GM23338 (cell line): ENCODE measurements around the gene TBC1D2B. TPM values are rescaled to one million over a fixed set of nuclear protein-coding genes. Genes with fewer than 3 reads are reported as not detected.

Experiments
- ATAC-seq: fragments of 200-7000 bp; cut with Tn5 transposase; 3 replicates; pipeline ENCODE4 v1.9.1; 2020
- DNase-seq: peaks from one replicate; pipeline ENCODE4 v3.0.0-alpha.2; 2015; ENCODE audit warnings: low spot score
- H2AFZ ChIP-seq: fragments of 200-600 bp; sonication (generic); 2 replicates; pipeline ENCODE4 v1.8.0; 2016; ENCODE audit warnings: antibody characterized with exemption, mild to moderate bottlenecking, moderate library complexity
- H3F3A ChIP-seq: fragments of 200-600 bp; sonication (generic); replicated peaks from 2 replicates; pipeline ENCODE4 v1.8.0; 2017; ENCODE audit warnings: antibody characterized with exemption, mixed run types, low read depth
- H3K27ac ChIP-seq: fragments of 200-600 bp; sonication (generic); 2 replicates; pipeline ENCODE4 v1.6.1; 2016; ENCODE audit warnings: low read depth
- H3K27me3 ChIP-seq: fragments of 200-600 bp; sonication (generic); 2 replicates; pipeline ENCODE4 v1.8.0; 2016; ENCODE audit warnings: mild to moderate bottlenecking, mixed run types, moderate library complexity; ENCODE audit not compliant: insufficient read depth
- H3K36me3 ChIP-seq: fragments of 200-600 bp; sonication (generic); 2 replicates; pipeline ENCODE4 v1.8.0; 2016; ENCODE audit warnings: mild to moderate bottlenecking; ENCODE audit not compliant: insufficient read depth
- H3K4me1 ChIP-seq: fragments of 200-600 bp; sonication (generic); 2 replicates; pipeline ENCODE4 v1.8.0; 2016; ENCODE audit warnings: mild to moderate bottlenecking, moderate library complexity; ENCODE audit not compliant: insufficient read depth
- H3K4me2 ChIP-seq: fragments of 200-600 bp; sonication (generic); 2 replicates; pipeline ENCODE4 v1.7.1; 2017; ENCODE audit warnings: mixed run types
- H3K4me3 ChIP-seq: fragments of 200-600 bp; sonication (generic); 2 replicates; pipeline ENCODE4 v1.6.1; 2016; ENCODE audit warnings: mixed run types
- H3K79me2 ChIP-seq: fragments of 200-600 bp; sonication (generic); replicated peaks from 2 replicates; pipeline ENCODE4 v1.8.0; 2017; ENCODE audit warnings: mild to moderate bottlenecking; ENCODE audit not compliant: insufficient read depth
- H3K9me2 ChIP-seq: fragments of 200-600 bp; sonication (generic); 2 replicates; pipeline ENCODE4 v1.8.0; 2017; ENCODE audit not compliant: insufficient read depth
- H4K20me1 ChIP-seq: fragments of 200-600 bp; sonication (generic); replicated peaks from 2 replicates; pipeline ENCODE4 v1.8.0; 2017; ENCODE audit warnings: mild to moderate bottlenecking; ENCODE audit not compliant: insufficient read depth
- H3K27ac Mint-ChIP-seq: 2 replicates; pipeline ENCODE4 v1.8.0; 2020; ENCODE audit warnings: inconsistent platforms, mild to moderate bottlenecking, moderate library complexity, mixed read lengths
- H3K27me3 Mint-ChIP-seq: 3 replicates; pipeline ENCODE4 v1.8.0; 2022; ENCODE audit warnings: low read depth, mild to moderate bottlenecking, moderate library complexity, mixed read lengths, inconsistent platforms; ENCODE audit not compliant: insufficient read depth, poor library complexity
- H3K36me3 Mint-ChIP-seq: 3 replicates; pipeline ENCODE4 v1.8.0; 2021; ENCODE audit warnings: low read depth, mild to moderate bottlenecking, inconsistent platforms, moderate library complexity, mixed read lengths
- H3K4me1 Mint-ChIP-seq: 3 replicates; pipeline ENCODE4 v1.8.0; 2020; ENCODE audit warnings: mild to moderate bottlenecking, inconsistent platforms, mixed read lengths
- H3K4me3 Mint-ChIP-seq: 3 replicates; pipeline ENCODE4 v1.8.0; 2021; ENCODE audit warnings: moderate library complexity, mild to moderate bottlenecking, inconsistent platforms, mixed read lengths
- H3K9me3 Mint-ChIP-seq: 3 replicates; pipeline ENCODE4 v1.8.0; 2020; ENCODE audit warnings: moderate library complexity, mild to moderate bottlenecking, inconsistent platforms, mixed read lengths
- CREB1 ChIP-seq: fragments of 250-450 bp; sonication (Bioruptor Pico); IDR thresholded peaks from 2 replicates; pipeline ENCODE4 v1.5.0; 2020; ENCODE audit warnings: low read depth, mild to moderate bottlenecking, moderate library complexity
- CTCF ChIP-seq, 2 experiments: fragments of 200-600 bp in 1 of 2; sonication (generic) in 1 of 2; conservative IDR thresholded peaks; 2 replicates each; pipeline versions ENCODE4 v1.5.1 to v1.6.1; 2016 to 2017; ENCODE audit warnings: antibody characterized with exemption in 2 of 2, low read depth in 2 of 2, mild to moderate bottlenecking in 2 of 2, moderate library complexity in 1 of 2
- ETS1 ChIP-seq: IDR thresholded peaks from 2 replicates; pipeline ENCODE4 v1.6.1; 2016; ENCODE audit warnings: antibody characterized with exemption
- EZH2 ChIP-seq: fragments of 200-600 bp; sonication (generic); IDR thresholded peaks from one replicate; pipeline ENCODE4 v1.8.0; 2017; ENCODE audit warnings: antibody characterized with exemption, mild to moderate bottlenecking, low read depth; ENCODE audit not compliant: unreplicated experiment
- EZH2phosphoT487 ChIP-seq: fragments of 200-600 bp; sonication (generic); IDR thresholded peaks from one replicate; pipeline ENCODE4 v1.8.1; 2018; ENCODE audit warnings: antibody characterized with exemption; ENCODE audit not compliant: unreplicated experiment
- JUNB ChIP-seq: IDR thresholded peaks from one replicate; pipeline ENCODE4 v1.6.1; 2016; ENCODE audit warnings: antibody characterized with exemption; ENCODE audit not compliant: unreplicated experiment
- NANOG ChIP-seq: IDR thresholded peaks from 2 replicates; pipeline ENCODE4 v1.6.1; 2016; ENCODE audit warnings: antibody characterized with exemption, borderline replicate concordance
- POLR2AphosphoS5 ChIP-seq: IDR thresholded peaks from 2 replicates; pipeline ENCODE4 v1.6.1; 2016; ENCODE audit warnings: antibody characterized with exemption, low read depth
- REST ChIP-seq: IDR thresholded peaks from one replicate; pipeline ENCODE4 v1.6.1; 2018; ENCODE audit warnings: antibody characterized with exemption; ENCODE audit not compliant: unreplicated experiment
- STAT1 ChIP-seq: IDR thresholded peaks from one replicate; pipeline ENCODE4 v1.6.1; 2016; ENCODE audit warnings: antibody characterized with exemption; ENCODE audit not compliant: unreplicated experiment
- ZNF114 ChIP-seq: fragments of 250-450 bp; sonication (Bioruptor Pico); IDR thresholded peaks from 2 replicates; pipeline ENCODE4 v1.5.0; 2020; ENCODE audit warnings: mild to moderate bottlenecking, moderate library complexity
- ZNF331 ChIP-seq: fragments of 250-450 bp; sonication (Bioruptor Pico); IDR thresholded peaks from 2 replicates; pipeline ENCODE4 v1.5.0; 2020; ENCODE audit warnings: low read depth, mild to moderate bottlenecking, moderate library complexity
- ZNF462 ChIP-seq: fragments of 250-450 bp; sonication (Bioruptor Pico); IDR thresholded peaks from 2 replicates; pipeline ENCODE4 v1.5.0; 2020; ENCODE audit warnings: mild to moderate bottlenecking, moderate library complexity
- polyA plus RNA-seq: library from polyadenylated mRNA; unstranded; fragments of >200 nt; fragmentation: Nextera tagmentation; extraction: Ambion mirVana; gene quantifications from 2 replicates; pipeline ENCODE4 v1.2.1, GENCODE V29; 2016
- total RNA-seq: library from RNA; depleted of rRNA; stranded (reverse); fragments of >200 nt; shearing (Covaris generic); gene quantifications from 2 replicates; pipeline ENCODE4 v1.2.3, GENCODE V29; 2014

Gene TBC1D2B
- total and polyA plus RNA-seq, 2 experiments from 2014 or later = 3.6 to 17.8 TPM

- H3K4me3 ChIP-seq = no peak overlapping the region
- 0 out of 2 replicates have a peak, but pooled peaks cover 3% of the 10 kb centered on the region for H3K36me3 ChIP-seq
- H4K20me1 ChIP-seq = no peaks in the 10 kb centered on the region
- H3K36me3 Mint-ChIP-seq = peaks cover 13% of the 10 kb centered on the region; the same call in 1 of the 3 replicates
- H3F3A ChIP-seq = no peaks in the 10 kb centered on the region
- no peaks in the 10 kb centered on the region for H3K79me2 ChIP-seq
- no peaks in the 10 kb centered on the region for H3K27me3 ChIP-seq
- DNase-seq (no peak), ATAC-seq (no peak)
- H3K27ac Mint-ChIP-seq = no peak overlapping the region
- no peaks in the 10 kb centered on the region for H3K9me2 ChIP-seq
- H3K27me3 Mint-ChIP-seq = peaks cover 5% of the 10 kb centered on the region
- H3K4me3 Mint-ChIP-seq = no peak overlapping the region
- H3K4me1 Mint-ChIP-seq = no peaks in the 10 kb centered on the region
- no peaks in the 10 kb centered on the region for H3K4me1 ChIP-seq
- no peak for TF ChIP-seq CREB1
- no peak for TF ChIP-seq ETS1
- no peak for TF ChIP-seq POLR2AphosphoS5
- no peak for TF ChIP-seq ZNF462
- no peak for TF ChIP-seq ZNF114 (CRISPR knock-in tag)
- TF ChIP-seq NANOG = no peak
- TF ChIP-seq JUNB = no peak
- no peak for TF ChIP-seq ZNF331 (CRISPR knock-in tag)
- no peak for TF ChIP-seq CTCF (conservative IDR thresholded peaks at IDR 0.05; ENCODE audit: low read depth in 2 of 2)
- no peak for TF ChIP-seq STAT1
- TF ChIP-seq EZH2 = no peak
- no peak for TF ChIP-seq REST
- TF ChIP-seq EZH2phosphoT487 = no peak
- no peak overlapping the region for H3K4me2 ChIP-seq
- no peak overlapping the region for H2AFZ ChIP-seq
- H3K9me3 Mint-ChIP-seq = no peaks in the 10 kb centered on the region
- H3K27ac ChIP-seq = no peak overlapping the region
Observed at GRCh38 chr15:78018946-78019644, 58.4 kb downstream of the TBC1D2B start.
